Measurements from ENCODE around the gene CRACDL. TPM values are rescaled to one million over a fixed set of nuclear protein-coding genes. Genes with fewer than 3 reads are reported as not detected.

CRACDL gene
- total and polyA plus RNA-seq, 4 experiments from 2014 or later: 0.25 to 1.3 (median 1.2) TPM

DNA sequence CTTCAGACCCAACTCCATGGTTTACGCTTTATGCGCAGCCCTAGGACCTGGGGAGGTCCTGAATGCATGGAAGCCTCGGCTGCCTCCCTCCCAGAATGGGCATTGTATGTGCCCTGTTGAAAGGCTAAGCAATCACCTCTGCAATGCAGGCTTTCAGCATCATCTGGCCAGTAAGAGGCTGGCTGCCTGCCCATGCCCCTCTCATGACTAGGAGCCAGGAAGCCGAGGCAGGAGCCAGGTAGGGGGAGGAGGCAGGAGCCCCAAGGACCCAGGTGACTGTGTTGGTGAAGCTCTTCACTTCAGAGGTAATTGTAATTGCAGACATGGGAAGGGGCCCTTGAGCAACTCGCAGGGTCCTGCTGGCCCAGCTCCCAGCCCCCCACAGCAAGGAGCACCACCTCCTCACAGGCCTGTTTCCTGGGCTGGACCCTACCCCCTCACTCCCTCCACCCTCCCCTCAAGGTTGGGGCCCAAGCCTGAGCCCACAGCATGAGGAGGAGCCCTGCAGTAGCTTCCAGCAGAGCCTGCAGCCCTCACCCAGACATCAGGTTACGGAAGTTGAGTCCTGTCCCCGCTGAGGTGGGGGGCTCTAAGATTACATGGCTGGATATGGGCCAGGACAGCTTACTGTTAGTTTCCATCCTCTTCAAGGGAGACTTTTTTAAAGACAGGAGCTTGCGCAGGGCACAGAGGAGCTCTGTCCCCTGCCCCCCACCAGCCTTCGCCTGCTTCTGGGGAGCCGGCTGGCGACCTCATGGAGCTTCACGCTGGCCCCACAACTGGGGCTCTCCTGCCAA is 21.9 kb downstream of the CRACDL start:
- no peak overlapping the region for H3K27ac Mint-ChIP-seq
- Histone ChIP-seq H3K27ac (ENCODE audit: low read depth, low read length) (no peak overlapping the region), H3K4me1 (ENCODE audit: insufficient read depth, low read length) (peaks cover 18% of the 10 kb centered on the region), H3K27me3 (ENCODE audit: insufficient read depth, low read length) (no peaks in the 10 kb centered on the region), H3K9me3 (ENCODE audit: control insufficient read depth in 1 of 2, low read length in 2 of 2) (no peaks in the 10 kb centered on the region), H3K4me3 (ENCODE audit: low read length in 2 of 2) (no peak overlapping the region), H3K36me3 (ENCODE audit: insufficient read depth, low read length) (no peaks in the 10 kb centered on the region)
- intact Hi-C loops (cut with micrococcal nuclease): no loop called here
- no peaks in the 10 kb centered on the region for H3K9me3 Mint-ChIP-seq
- H3K36me3 Mint-ChIP-seq: no peaks in the 10 kb centered on the region
- no peak for DNase-seq
- CTCF ChIA-PET (ENCODE audit: partially characterized antibody): no interaction called here
- peaks cover 11 to 26% (median 21%) of the 10 kb centered on the region in 4 donors for H3K4me1 Mint-ChIP-seq
- no peak overlapping the region for H3K4me3 Mint-ChIP-seq
- POLR2A ChIA-PET (ENCODE audit: partially characterized antibody): no interaction called here
- H3K27me3 Mint-ChIP-seq: peaks cover 4 to 26% of the 10 kb centered on the region in 2 donors

DNA sequence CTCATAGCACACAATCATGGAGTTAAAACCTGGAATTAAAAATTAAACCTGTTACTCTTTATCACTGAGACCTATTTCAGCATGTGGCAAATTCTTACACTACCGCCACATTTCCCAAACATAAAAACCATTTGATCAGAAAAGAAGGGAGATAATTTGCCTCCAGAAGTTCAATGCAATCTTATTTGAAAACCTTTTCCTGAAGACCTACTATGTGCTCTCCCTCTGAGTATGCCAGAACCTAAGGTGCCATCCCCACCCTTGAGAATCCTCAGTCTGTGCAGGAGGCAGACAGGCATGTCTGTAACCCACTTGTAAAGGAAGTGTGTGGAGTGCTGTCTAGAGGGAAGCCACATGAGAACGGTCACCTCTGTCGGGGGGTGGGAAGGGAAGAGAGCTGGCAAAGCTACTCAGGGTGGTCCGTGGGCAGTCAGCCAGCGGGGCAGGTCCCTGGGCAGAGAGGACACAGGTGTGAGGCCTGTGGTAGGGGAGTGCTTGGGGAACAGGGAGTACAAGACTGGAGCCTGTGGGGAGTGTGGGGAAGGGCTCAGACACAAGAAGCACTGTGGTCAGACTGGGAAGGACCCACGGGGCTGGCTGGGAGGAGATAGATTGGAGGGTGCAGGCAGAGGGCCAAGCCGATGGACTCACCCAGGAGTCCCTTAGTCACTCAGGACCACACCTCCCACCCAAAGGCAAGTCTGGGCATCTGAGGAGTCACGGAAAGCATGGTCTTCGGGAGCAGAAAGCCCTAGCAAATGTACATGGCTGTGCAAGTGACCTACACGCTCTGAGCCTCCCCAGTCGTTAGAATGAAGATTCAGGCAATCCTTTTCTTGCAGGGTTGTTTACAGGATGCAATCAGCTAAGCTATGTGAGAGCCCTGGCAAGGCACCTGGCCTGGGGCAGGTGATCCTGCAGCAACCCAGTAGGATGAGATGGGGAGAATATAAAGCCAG is 22.8 kb downstream of the CRACDL start:
- DNase-seq: no peak
- Histone ChIP-seq H3K4me3 (ENCODE audit: low read length in 2 of 2) (no peak overlapping the region), H3K27me3 (ENCODE audit: insufficient read depth, low read length) (no peaks in the 10 kb centered on the region), H3K4me1 (ENCODE audit: insufficient read depth, low read length) (peaks cover 18% of the 10 kb centered on the region), H3K27ac (ENCODE audit: low read depth, low read length) (no peak overlapping the region), H3K9me3 (ENCODE audit: control insufficient read depth in 1 of 2, low read length in 2 of 2) (no peaks in the 10 kb centered on the region), H3K36me3 (ENCODE audit: insufficient read depth, low read length) (no peaks in the 10 kb centered on the region)
- CTCF ChIA-PET (ENCODE audit: partially characterized antibody): no interaction called here
- intact Hi-C loops (cut with micrococcal nuclease): no loop called here
- no peaks in the 10 kb centered on the region for H3K36me3 Mint-ChIP-seq
- H3K4me1 Mint-ChIP-seq: peaks cover 11 to 31% (median 25%) of the 10 kb centered on the region in 4 donors
- peak overlapping the region in 1 of 7 donors; percentile 16 for H3K27ac Mint-ChIP-seq
- no peak overlapping the region for H3K4me3 Mint-ChIP-seq
- H3K27me3 Mint-ChIP-seq: peaks cover 4 to 29% of the 10 kb centered on the region in 2 donors
- H3K9me3 Mint-ChIP-seq: no peaks in the 10 kb centered on the region
- POLR2A ChIA-PET (ENCODE audit: partially characterized antibody): interaction anchor here (0.5 kb wide), 1 partner anchor 150 kb away, joined by 4 read pairs; no protein-coding TSS in a partner anchor

DNA sequence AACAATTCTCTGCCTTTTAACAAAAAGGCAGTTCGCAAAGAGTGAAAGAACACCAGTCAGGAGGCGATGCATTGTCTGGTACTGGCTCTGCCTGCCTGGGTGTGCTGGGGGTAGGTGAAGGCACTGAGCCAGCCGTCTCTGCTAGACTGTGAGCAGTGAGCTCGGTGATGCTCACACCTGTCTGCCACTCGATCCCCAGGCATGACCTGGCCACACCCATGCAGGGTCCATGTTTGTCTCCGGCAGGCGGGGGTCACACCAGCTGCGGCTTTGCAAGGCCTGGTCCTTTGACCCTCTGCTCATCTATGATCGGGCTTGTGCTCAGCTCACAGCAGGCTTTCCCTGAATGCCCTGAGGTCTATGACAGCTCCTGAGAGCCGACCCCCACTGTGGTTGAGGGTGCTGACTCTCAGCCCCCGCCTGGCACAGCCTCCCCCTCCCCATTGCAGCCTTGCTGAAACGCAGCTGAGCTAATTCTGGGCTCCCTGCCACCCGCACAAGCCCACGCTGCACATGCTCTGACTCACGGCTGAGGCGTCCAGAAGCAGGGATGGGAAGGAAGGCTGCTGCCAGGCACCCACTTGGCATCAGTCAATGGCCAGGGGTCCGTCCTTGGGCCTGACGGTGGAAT is 23.7 kb downstream of the CRACDL start:
- peaks cover 6 to 35% of the 10 kb centered on the region in 2 donors for H3K27me3 Mint-ChIP-seq

DNA sequence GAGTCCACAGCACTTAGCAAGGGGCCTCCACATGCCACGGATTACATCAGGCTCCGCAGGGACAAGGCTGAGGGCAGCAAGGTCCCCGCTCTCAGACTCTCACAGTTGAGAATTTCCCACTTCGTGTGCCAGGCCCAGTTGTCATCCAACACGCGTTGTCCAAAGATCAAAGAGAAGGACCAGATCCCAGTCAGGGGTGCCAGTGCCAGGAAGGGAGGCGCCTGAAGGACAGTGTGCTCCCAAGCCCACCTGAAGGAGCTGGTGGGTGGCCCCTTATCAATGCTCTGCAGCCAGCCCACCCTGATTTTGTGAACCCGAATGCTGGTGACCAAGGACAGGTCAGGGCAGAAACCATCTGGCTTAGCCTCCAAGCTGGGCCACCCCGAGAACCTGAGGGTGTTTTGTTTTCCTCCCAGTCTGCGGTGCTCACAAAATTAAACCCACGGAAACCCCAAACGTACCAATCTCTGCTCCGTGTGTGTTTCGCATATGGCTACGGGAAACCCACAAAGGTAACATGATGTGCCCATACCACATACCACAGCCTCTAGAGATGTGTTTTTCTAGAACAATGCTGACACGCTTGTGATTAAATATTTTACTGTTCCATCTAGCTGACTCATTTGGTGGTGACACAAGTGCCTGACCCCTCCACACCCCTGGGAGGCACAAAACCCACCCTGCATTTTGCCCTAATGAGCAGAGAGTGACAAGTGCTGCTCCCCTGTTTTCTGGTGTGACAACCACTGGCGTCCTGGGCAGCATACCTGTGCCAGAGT is 24.5 kb downstream of the CRACDL start:
- ChIA-PET POLR2A (ENCODE audit: partially characterized antibody) (no interaction called here), CTCF (ENCODE audit: partially characterized antibody) (no interaction called here)
- peaks cover 6 to 33% of the 10 kb centered on the region in 2 donors for H3K27me3 Mint-ChIP-seq

More for the DNA sequence above, 23.7 kb downstream of the CRACDL start:
- intact Hi-C loops (cut with micrococcal nuclease): no loop called here
- Mint-ChIP-seq H3K4me1 (peaks cover 11 to 31% (median 25%) of the 10 kb centered on the region in 4 donors), H3K9me3 (no peaks in the 10 kb centered on the region), H3K27ac (no peak overlapping the region), H3K4me3 (no peak overlapping the region), H3K36me3 (no peaks in the 10 kb centered on the region)
- Histone ChIP-seq H3K4me3 (ENCODE audit: low read length in 2 of 2) (no peak overlapping the region), H3K4me1 (ENCODE audit: insufficient read depth, low read length) (peaks cover 18% of the 10 kb centered on the region), H3K27ac (ENCODE audit: low read depth, low read length) (no peak overlapping the region), H3K9me3 (ENCODE audit: control insufficient read depth in 1 of 2, low read length in 2 of 2) (no peaks in the 10 kb centered on the region), H3K27me3 (ENCODE audit: insufficient read depth, low read length) (no peaks in the 10 kb centered on the region), H3K36me3 (ENCODE audit: insufficient read depth, low read length) (no peaks in the 10 kb centered on the region)
- ChIA-PET POLR2A (ENCODE audit: partially characterized antibody) (no interaction called here), CTCF (ENCODE audit: partially characterized antibody) (no interaction called here)
- DNase-seq: no peak

DNA sequence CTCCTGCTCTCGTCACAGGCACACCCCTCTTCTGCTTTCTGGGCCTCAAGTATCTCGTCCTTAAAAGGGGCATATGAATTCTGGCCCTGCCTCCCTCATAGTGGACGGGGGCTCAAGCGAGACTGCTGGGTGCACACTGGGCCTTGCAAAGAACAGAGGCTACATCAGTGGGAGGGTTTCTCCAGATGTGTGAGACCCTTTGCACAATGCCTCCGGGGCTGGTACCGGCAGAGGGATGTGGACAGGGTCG is 25.0 kb downstream of the CRACDL start:
- no peaks in the 10 kb centered on the region for H3K36me3 Mint-ChIP-seq
- no peaks in the 10 kb centered on the region for H3K36me3 ChIP-seq (ENCODE audit: insufficient read depth, low read length)
- H3K27ac Mint-ChIP-seq: no peak overlapping the region
- peaks cover 6 to 32% of the 10 kb centered on the region in 2 donors for H3K27me3 Mint-ChIP-seq
- peaks cover 11 to 31% (median 25%) of the 10 kb centered on the region in 4 donors for H3K4me1 Mint-ChIP-seq
- ChIA-PET CTCF (ENCODE audit: partially characterized antibody) (no interaction called here), POLR2A (ENCODE audit: partially characterized antibody) (no interaction called here)
- no peaks in the 10 kb centered on the region for H3K9me3 ChIP-seq (ENCODE audit: control insufficient read depth in 1 of 2, low read length in 2 of 2)
- no peak for DNase-seq
- intact Hi-C loops (cut with micrococcal nuclease): no loop called here
- no peaks in the 10 kb centered on the region for H3K9me3 Mint-ChIP-seq
- no peaks in the 10 kb centered on the region for H3K27me3 ChIP-seq (ENCODE audit: insufficient read depth, low read length)
- no peak overlapping the region for H3K4me3 Mint-ChIP-seq
- peaks cover 18% of the 10 kb centered on the region for H3K4me1 ChIP-seq (ENCODE audit: insufficient read depth, low read length)
- no peak overlapping the region for H3K4me3 ChIP-seq (ENCODE audit: low read length in 2 of 2)
- H3K27ac ChIP-seq (ENCODE audit: low read depth, low read length): no peak overlapping the region

More for the DNA sequence above, 24.5 kb downstream of the CRACDL start:
- Histone ChIP-seq H3K4me1 (ENCODE audit: insufficient read depth, low read length) (peaks cover 18% of the 10 kb centered on the region), H3K27me3 (ENCODE audit: insufficient read depth, low read length) (no peaks in the 10 kb centered on the region), H3K4me3 (ENCODE audit: low read length in 2 of 2) (no peak overlapping the region), H3K36me3 (ENCODE audit: insufficient read depth, low read length) (no peaks in the 10 kb centered on the region), H3K27ac (ENCODE audit: low read depth, low read length) (no peak overlapping the region), H3K9me3 (ENCODE audit: control insufficient read depth in 1 of 2, low read length in 2 of 2) (no peaks in the 10 kb centered on the region)
- Mint-ChIP-seq H3K9me3 (no peaks in the 10 kb centered on the region), H3K4me3 (peak overlapping the region in 3 of 8 donors; percentile 28 to 61 (median 28)), H3K4me1 (peaks cover 11 to 31% (median 25%) of the 10 kb centered on the region in 4 donors), H3K36me3 (no peaks in the 10 kb centered on the region), H3K27ac (peak overlapping the region in 1 of 7 donors; percentile 47)
- intact Hi-C loops (cut with micrococcal nuclease): no loop called here
- DNase-seq: peak in 3 of 5 donors; percentile 17 to 35 (median 26)

DNA sequence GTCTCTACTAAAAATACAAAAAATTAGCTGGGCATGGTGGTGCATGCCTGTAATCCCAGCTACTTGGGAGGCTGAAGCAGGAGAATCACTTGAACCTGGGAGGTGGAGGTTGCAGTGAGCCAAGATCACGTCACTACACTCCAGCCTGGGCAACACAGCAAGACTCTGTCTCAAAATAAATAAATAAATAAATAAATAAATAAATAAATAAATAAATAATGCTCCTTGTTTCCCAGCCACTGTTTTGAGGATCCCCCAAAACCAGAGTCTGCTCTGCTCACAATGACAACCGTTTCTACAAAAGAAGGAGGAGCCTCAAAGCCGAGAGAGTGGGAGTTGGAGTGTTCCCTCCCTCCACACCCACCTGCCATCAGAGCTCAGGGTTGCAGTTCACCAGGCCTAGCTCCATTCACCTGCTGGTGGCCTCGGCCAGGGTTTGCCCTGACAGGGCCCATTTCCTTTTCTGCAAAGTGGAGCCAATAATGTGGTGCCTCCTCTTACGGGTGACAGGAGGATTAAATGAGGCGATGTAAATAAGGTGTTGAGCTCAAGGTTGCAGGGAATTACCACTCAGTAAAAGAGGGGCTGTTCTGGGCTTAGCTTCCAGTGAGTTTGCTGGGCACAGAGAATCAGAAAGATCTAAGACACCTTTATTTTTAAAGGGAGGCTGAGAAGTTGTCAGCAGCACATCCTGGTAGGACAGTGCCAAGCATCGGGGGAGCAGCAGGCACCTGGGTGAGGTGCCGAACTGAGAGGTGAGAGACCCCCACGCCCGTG is 25.5 kb downstream of the CRACDL start:
- H3K36me3 Mint-ChIP-seq: no peaks in the 10 kb centered on the region
- H3K36me3 ChIP-seq (ENCODE audit: insufficient read depth, low read length): no peaks in the 10 kb centered on the region
- intact Hi-C loops (cut with micrococcal nuclease): no loop called here
- H3K4me3 ChIP-seq (ENCODE audit: low read length in 2 of 2): no peak overlapping the region
- no peaks in the 10 kb centered on the region for H3K9me3 ChIP-seq (ENCODE audit: control insufficient read depth in 1 of 2, low read length in 2 of 2)
- H3K27me3 ChIP-seq (ENCODE audit: insufficient read depth, low read length): no peaks in the 10 kb centered on the region
- no peak overlapping the region for H3K27ac ChIP-seq (ENCODE audit: low read depth, low read length)
- H3K9me3 Mint-ChIP-seq: no peaks in the 10 kb centered on the region
- H3K4me1 Mint-ChIP-seq: peaks cover 12 to 31% (median 25%) of the 10 kb centered on the region in 4 donors
- ChIA-PET POLR2A (ENCODE audit: partially characterized antibody) (no interaction called here), CTCF (ENCODE audit: partially characterized antibody) (no interaction called here)
- peak overlapping the region in 1 of 7 donors; percentile 36 for H3K27ac Mint-ChIP-seq
- peaks cover 6 to 28% of the 10 kb centered on the region in 2 donors for H3K27me3 Mint-ChIP-seq
- H3K4me1 ChIP-seq (ENCODE audit: insufficient read depth, low read length): peaks cover 18% of the 10 kb centered on the region
- H3K4me3 Mint-ChIP-seq: no peak overlapping the region
- no peak for DNase-seq

Measured in CD4-positive, alpha-beta memory T cell (primary cell).